Panc1 (cell line): ENCODE data around the gene IL24. TPM values are rescaled to one million over a fixed set of nuclear protein-coding genes. Genes with fewer than 3 reads are reported as not detected.

Experiments used
- ATAC-seq: fragments of 200-7000 bp; cut with Tn5 transposase; 2 replicates; pipeline ENCODE4 v1.9.1; 2020; ENCODE audit warnings: mild to moderate bottlenecking, moderate library complexity
- BruUV-seq: library from RNA; stranded (reverse); fragments of 400-500 nt; replicated peaks from 2 replicates; lab custom pipeline; 2021; lab: Mats Ljungman, UMichigan
- CTCF ChIA-PET: fragments of 300-600 bp; sonication (Branson Sonifier 250); formaldehyde crosslinking; loops from one replicate; lab custom pipeline; 2022; ENCODE audit warnings: antibody characterized with exemption; lab: Charles Lee
- POLR2A ChIA-PET: fragments of 300-600 bp; sonication (Branson Sonifier 250); formaldehyde crosslinking; loops from one replicate; lab custom pipeline; 2022; ENCODE audit warnings: antibody characterized with exemption; lab: Charles Lee
- DNase-seq: peaks from one replicate; pipeline ENCODE4 v3.0.0-alpha.2; 2010; ENCODE audit warnings: low read depth, low spot score
- H3K27ac ChIP-seq: 2 replicates; pipeline ENCODE4 v1.5.1; 2011; ENCODE audit warnings: mild to moderate bottlenecking, low read length, inconsistent platforms
- H3K27me3 ChIP-seq: fragments of 200-500 bp; sonication (Bioruptor generic); 2 replicates; pipeline ENCODE4 v1.6.0; 2014; ENCODE audit warnings: low read length, inconsistent platforms; ENCODE audit not compliant: control insufficient read depth, insufficient read depth
- H3K36me3 ChIP-seq: fragments of 200-500 bp; sonication (Bioruptor generic); 2 replicates; pipeline ENCODE4 v1.5.1; 2014; ENCODE audit warnings: inconsistent platforms, mild to moderate bottlenecking, low read length, moderate library complexity; ENCODE audit not compliant: control insufficient read depth, insufficient read depth
- H3K4me1 ChIP-seq: 2 replicates; pipeline ENCODE4 v1.5.1; 2011; ENCODE audit warnings: inconsistent platforms, mild to moderate bottlenecking, low read length, moderate library complexity; ENCODE audit not compliant: control insufficient read depth, insufficient read depth
- H3K4me3 ChIP-seq, 2 experiments: 2 replicates each; pipeline ENCODE4 v1.5.1; 2011 to 2012; ENCODE audit warnings: low read depth in 2 of 2, low read length in 2 of 2, mild to moderate bottlenecking in 2 of 2, inconsistent platforms in 1 of 2, moderate library complexity in 1 of 2
- H3K9me3 ChIP-seq: fragments of 200-500 bp; sonication (Bioruptor generic); 2 replicates; pipeline ENCODE4 v1.5.1; 2014; ENCODE audit warnings: low read depth, mild to moderate bottlenecking, inconsistent platforms, low read length, moderate library complexity; ENCODE audit not compliant: control insufficient read depth, insufficient read depth
- CTCF ChIP-seq: fragments of 450-650 bp; IDR thresholded peaks from 2 replicates; pipeline ENCODE4 v1.5.1; 2017; ENCODE audit warnings: mild to moderate bottlenecking
- POLR2AphosphoS5 ChIP-seq: IDR thresholded peaks from 2 replicates; pipeline ENCODE4 v1.6.1; 2012; ENCODE audit warnings: mild to moderate bottlenecking, low read depth, low read length, moderate library complexity
- REST ChIP-seq, 2 experiments: IDR thresholded peaks; 2 replicates each; pipeline ENCODE4 v1.6.1; 2011 to 2012; ENCODE audit warnings: low read depth in 2 of 2, control low read depth in 1 of 2, low read length in 1 of 2, mild to moderate bottlenecking in 1 of 2, moderate library complexity in 1 of 2; ENCODE audit not compliant: insufficient read depth in 1 of 2
- SIN3A ChIP-seq: IDR thresholded peaks from 2 replicates; pipeline ENCODE4 v1.6.1; 2012; ENCODE audit warnings: low read depth, mild to moderate bottlenecking, low read length, moderate library complexity, borderline replicate concordance; ENCODE audit not compliant: insufficient read depth
- TCF7L2 ChIP-seq: IDR thresholded peaks from 2 replicates; pipeline ENCODE4 v1.6.1; 2011; ENCODE audit warnings: mild to moderate bottlenecking, low read depth, low read length, inconsistent platforms
- in situ Hi-C: cut with HindIII; loops from 2 replicates; pipeline ENCODE4 v1.10.0; 2016; ENCODE audit warnings: low sequenced_read_pairs, low pct_unique_long_range_greater_than_20kb
- intact Hi-C: fragments of 100-400 bp; cut with micrococcal nuclease; formaldehyde crosslinking; loops from one replicate; pipeline ENCODE4 v1.10.0; 2022; ENCODE audit not compliant: unreplicated experiment
- total RNA-seq: library from RNA; stranded (reverse); gene quantifications from one replicate; pipeline ENCODE4 v1.2.1, GENCODE V29; 2021; ENCODE audit not compliant: unreplicated experiment

Gene IL24
- total RNA-seq, 1 experiment from 2014 or later: not detected

GRCh38 chr1:206924592-206925105 lies 27.4 kb downstream of the IL24 start:
- Histone ChIP-seq H3K36me3 (no peaks in the 10 kb centered on the region), H3K9me3 (no peaks in the 10 kb centered on the region), H3K27ac (no peak overlapping the region), H3K27me3 (no peaks in the 10 kb centered on the region), H3K4me3 (no peak overlapping the region), H3K4me1 (no peaks in the 10 kb centered on the region)
- ATAC-seq (0 out of 2 replicates have a peak, but pooled peaks have one; percentile 30), DNase-seq (no peak)
- no TSS peak for BruUV-seq
- in situ Hi-C loops (no loop called here), intact Hi-C loops (no loop called here)
- TF ChIP-seq SIN3A (no peak), TCF7L2 (no peak), CTCF (no peak), REST (IDR thresholded peaks at IDR 0.05; ENCODE audit: insufficient read depth in 1 of 2, low read depth in 2 of 2, low read length in 1 of 2) (no peak), POLR2AphosphoS5 (no peak)
- ChIA-PET POLR2A (no interaction called here), CTCF (interaction anchor here (0.6 to 1.1 kb wide), 2 partner anchors 12 to 209 kb away, joined by 3 to 4 read pairs; no protein-coding TSS in a partner anchor)

- intact Hi-C loops: no loop called here
- CTCF ChIA-PET: interaction anchor here (0.6 to 1.1 kb wide), 2 partner anchors 13 to 210 kb away, joined by 3 to 4 read pairs; no protein-coding TSS in a partner anchor
- H3K27me3 ChIP-seq: no peaks in the 10 kb centered on the region
- H3K4me1 ChIP-seq: no peaks in the 10 kb centered on the region
- H3K36me3 ChIP-seq: no peaks in the 10 kb centered on the region
- BruUV-seq: no TSS peak
- H3K4me3 ChIP-seq: no peak overlapping the region
- DNase-seq (no peak), ATAC-seq (peak; percentile 58)
- POLR2A ChIA-PET: no interaction called here
- TF ChIP-seq TCF7L2: no peak
- TF ChIP-seq POLR2AphosphoS5: no peak
- TF ChIP-seq CTCF: no peak
- TF ChIP-seq SIN3A: no peak
- TF ChIP-seq REST (IDR thresholded peaks at IDR 0.05; ENCODE audit: insufficient read depth in 1 of 2, low read depth in 2 of 2, low read length in 1 of 2): no peak
- no peak overlapping the region for H3K27ac ChIP-seq
- in situ Hi-C loops: no loop called here
- no peaks in the 10 kb centered on the region for H3K9me3 ChIP-seq
These were observed 28.0 kb downstream of the IL24 start for GRCh38 chr1:206925106-206925736.
